Raji (cell line): ENCODE results near the gene MARCHF9.

Experiments
- POLR2A ChIP-seq: IDR thresholded peaks from 2 replicates; pipeline ENCODE4 v1.6.1; 2011; ENCODE audit warnings: low read depth, low read length, control low read depth; ENCODE audit not compliant: insufficient read depth

Gene MARCHF9

GRCh38 chr12:57780284-57780897, 25.5 kb downstream of the MARCHF9 start:
- no peak for TF ChIP-seq POLR2A

GRCh38 chr12:57781244-57781643, 26.3 kb downstream of the MARCHF9 start:
- TF ChIP-seq POLR2A: no peak

GRCh38 chr12:57781801-57782200, 26.9 kb downstream of the MARCHF9 start:
- no peak for TF ChIP-seq POLR2A

GRCh38 chr12:57782243-57782607, 27.3 kb downstream of the MARCHF9 start:
- TF ChIP-seq POLR2A: no peak

GRCh38 chr12:57782608-57783465, 27.9 kb downstream of the MARCHF9 start, which contains the start of gene TSFM:
TSFM (plus strand) TSS chr12:57782787; CDS start chr12:57782802, 15 bp downstream.
- TF ChIP-seq POLR2A: peak; percentile 98

- TF ChIP-seq POLR2A: no peak
These were observed 28.5 kb downstream of the MARCHF9 start for GRCh38 chr12:57783466-57783801.

GRCh38 chr12:57783861-57784260, 29.0 kb downstream of the MARCHF9 start:
- TF ChIP-seq POLR2A: no peak

- TF ChIP-seq POLR2A: no peak
These were observed 39.0 kb downstream of the MARCHF9 start for GRCh38 chr12:57793920-57794319.

- TF ChIP-seq POLR2A: no peak
These were observed 40.5 kb downstream of the MARCHF9 start for GRCh38 chr12:57795354-57795753.

- TF ChIP-seq POLR2A: no peak
These were observed 42.1 kb downstream of the MARCHF9 start for GRCh38 chr12:57796996-57797395.

GRCh38 chr12:57797933-57798332, 43.0 kb downstream of the MARCHF9 start:
- no peak for TF ChIP-seq POLR2A

- no peak for TF ChIP-seq POLR2A
These were observed 46.1 kb downstream of the MARCHF9 start for GRCh38 chr12:57800965-57801364.

- TF ChIP-seq POLR2A: no peak
These were observed 47.7 kb downstream of the MARCHF9 start for GRCh38 chr12:57802607-57803006.

GRCh38 chr12:57803319-57803893, 48.5 kb downstream of the MARCHF9 start:
- no peak for TF ChIP-seq POLR2A

GRCh38 chr12:57806677-57807076, 51.8 kb downstream of the MARCHF9 start:
- TF ChIP-seq POLR2A: no peak

GRCh38 chr12:57807285-57807684, 52.4 kb downstream of the MARCHF9 start:
- TF ChIP-seq POLR2A: no peak
